HepG2 (cell line): Measurements from ENCODE around the gene SCAF8. TPM values are rescaled to one million over a fixed set of nuclear protein-coding genes. Genes with fewer than 3 reads are reported as not detected.

Experiments used
- CBX5 ChIP-seq: sonication (generic); formaldehyde crosslinking; IDR thresholded peaks from 2 replicates; pipeline ENCODE4 v1.4.0; 2020; ENCODE audit warnings: missing genetic modification reagents, borderline replicate concordance
- DNMT1 ChIP-seq: sonication (generic); formaldehyde crosslinking; IDR thresholded peaks from 2 replicates; pipeline ENCODE4 v1.5.1; 2020; ENCODE audit warnings: mild to moderate bottlenecking, missing genetic modification reagents
- FIP1L1 ChIP-seq: fragments of 200-400 bp; formaldehyde crosslinking; IDR thresholded peaks from 2 replicates; pipeline ENCODE4 v1.6.1; 2018; ENCODE audit warnings: low read depth, mild to moderate bottlenecking, low read length, moderate library complexity, borderline replicate concordance; ENCODE audit not compliant: insufficient read depth
- IKZF4 ChIP-seq: sonication (generic); formaldehyde crosslinking; IDR thresholded peaks from 2 replicates; pipeline ENCODE4 v1.5.1; 2020; ENCODE audit warnings: borderline replicate concordance, mild to moderate bottlenecking, low read depth, missing genetic modification reagents; ENCODE audit errors: not compliant biosample characterization
- KLF13 ChIP-seq: sonication (generic); formaldehyde crosslinking; IDR thresholded peaks from 2 replicates; pipeline ENCODE4 v1.4.0; 2020; ENCODE audit warnings: mild to moderate bottlenecking, missing genetic modification reagents
- PHB2 ChIP-seq: fragments of 450-650 bp; IDR thresholded peaks from 2 replicates; pipeline ENCODE4 v1.6.1; 2018; ENCODE audit not compliant: partially characterized antibody
- POLR2A ChIP-seq, 2 experiments: IDR thresholded peaks; 2 replicates each; pipeline ENCODE4 v1.6.1; 2011; ENCODE audit warnings: low read depth in 2 of 2, low read length in 2 of 2, mild to moderate bottlenecking in 1 of 2, moderate library complexity in 1 of 2; ENCODE audit not compliant: insufficient read depth in 1 of 2
- SPEN ChIP-seq: sonication (generic); formaldehyde crosslinking; IDR thresholded peaks from 2 replicates; pipeline ENCODE4 v1.5.1; 2020; ENCODE audit warnings: low read depth, mild to moderate bottlenecking, missing genetic modification reagents
- TCF12 ChIP-seq, 2 experiments: fragments of 450-650 bp in 1 of 2; sonication (generic) in 1 of 2; formaldehyde crosslinking in 1 of 2; IDR thresholded peaks; 2 replicates each; pipeline versions ENCODE4 v1.6.1 to v1.8.0; 2017 to 2022; ENCODE audit warnings: antibody characterized with exemption in 1 of 2, mild to moderate bottlenecking in 1 of 2, missing genetic modification reagents in 1 of 2, moderate library complexity in 1 of 2
- ZFAT ChIP-seq: sonication (generic); formaldehyde crosslinking; conservative IDR thresholded peaks from 2 replicates; pipeline ENCODE4 v1.8.1; 2023; ENCODE audit warnings: missing genetic modification reagents, inconsistent platforms
- ZFP90 ChIP-seq: sonication (generic); formaldehyde crosslinking; IDR thresholded peaks from 2 replicates; pipeline ENCODE4 v1.8.0; 2022; ENCODE audit warnings: missing genetic modification reagents, mild to moderate bottlenecking, inconsistent platforms, borderline replicate concordance
- ZNF335 ChIP-seq: sonication (generic); formaldehyde crosslinking; IDR thresholded peaks from 2 replicates; pipeline ENCODE4 v1.4.0; 2020; ENCODE audit warnings: missing genetic modification reagents
- ZNF367 ChIP-seq: sonication (generic); formaldehyde crosslinking; IDR thresholded peaks from 2 replicates; pipeline ENCODE4 v1.4.0; 2020; ENCODE audit warnings: missing genetic modification reagents, borderline replicate concordance
- ZNF589 ChIP-seq: sonication (generic); formaldehyde crosslinking; conservative IDR thresholded peaks from 2 replicates; pipeline ENCODE4 v1.8.0; 2022; ENCODE audit warnings: mild to moderate bottlenecking, moderate library complexity, missing genetic modification reagents
- polyA plus RNA-seq, 8 experiments: library from polyadenylated mRNA; depleted of rRNA in 3 of 8; stranded (reverse) in 7 of 8; unstranded in 1 of 8; fragments of >200 nt; fragmentation: Illumina TruSeq in 4 of 8; extraction: Trizol in 4 of 8; gene quantifications; 2 replicates each; pipeline versions ENCODE4 v1.2.1 to v1.2.3, GENCODE V29; 2011 to 2016; ENCODE audit warnings: low read depth in 4 of 8, missing spikeins in 1 of 8, mixed read lengths in 1 of 8; ENCODE audit not compliant: insufficient read depth in 1 of 8
- total RNA-seq, 5 experiments: library from RNA; depleted of rRNA; stranded (reverse); fragments of >200 nt; fragmentation: Illumina TruSeq; extraction: Trizol; gene quantifications; 2 replicates each; pipeline ENCODE4 v1.2.3, GENCODE V29; 2016; ENCODE audit warnings: low read depth in 1 of 5
- TF ChIP-seq, protein P1 (sequence below): sonication (generic); formaldehyde crosslinking; conservative IDR thresholded peaks from 2 replicates; pipeline ENCODE4 v1.4.0; 2020; ENCODE audit warnings: missing genetic modification reagents
- TF ChIP-seq, protein P2 (sequence below), 2 experiments: sonication (generic) in 1 of 2; formaldehyde crosslinking in 1 of 2; IDR thresholded peaks; 2 replicates each; pipeline versions ENCODE4 v1.5.1 to v1.6.1; 2011 to 2020; ENCODE audit warnings: borderline replicate concordance in 1 of 2, low read depth in 1 of 2, low read length in 1 of 2, mild to moderate bottlenecking in 1 of 2, missing genetic modification reagents in 1 of 2, moderate library complexity in 1 of 2
- TF ChIP-seq, protein P3 (sequence below): sonication (generic); formaldehyde crosslinking; IDR thresholded peaks from 2 replicates; pipeline ENCODE4 v1.4.0; 2020; ENCODE audit warnings: missing genetic modification reagents
- TF ChIP-seq, protein P4 (sequence below): sonication (generic); formaldehyde crosslinking; IDR thresholded peaks from 2 replicates; pipeline ENCODE4 v1.4.0; 2020; ENCODE audit warnings: missing genetic modification reagents; ENCODE audit errors: not compliant biosample characterization
- TF ChIP-seq, protein P5 (sequence below), 2 experiments: fragments of 450-650 bp in 1 of 2; sonication (generic) in 1 of 2; formaldehyde crosslinking; IDR thresholded peaks; 2 replicates each; pipeline versions ENCODE4 v1.5.0 to v1.8.0; 2020 to 2022; ENCODE audit warnings: mild to moderate bottlenecking in 1 of 2, missing genetic modification reagents in 1 of 2
- TF ChIP-seq, protein P6 (sequence below): sonication (generic); formaldehyde crosslinking; IDR thresholded peaks from 2 replicates; pipeline ENCODE4 v1.5.0; 2020; ENCODE audit warnings: missing genetic modification reagents, mild to moderate bottlenecking, borderline replicate concordance

The SCAF8 gene
- total and polyA plus RNA-seq, 2 of the 13 experiments (the other 11 are each of a cell fraction or from before 2014, with no cell fraction given), result 15.3 to 40.8 TPM

DNA sequence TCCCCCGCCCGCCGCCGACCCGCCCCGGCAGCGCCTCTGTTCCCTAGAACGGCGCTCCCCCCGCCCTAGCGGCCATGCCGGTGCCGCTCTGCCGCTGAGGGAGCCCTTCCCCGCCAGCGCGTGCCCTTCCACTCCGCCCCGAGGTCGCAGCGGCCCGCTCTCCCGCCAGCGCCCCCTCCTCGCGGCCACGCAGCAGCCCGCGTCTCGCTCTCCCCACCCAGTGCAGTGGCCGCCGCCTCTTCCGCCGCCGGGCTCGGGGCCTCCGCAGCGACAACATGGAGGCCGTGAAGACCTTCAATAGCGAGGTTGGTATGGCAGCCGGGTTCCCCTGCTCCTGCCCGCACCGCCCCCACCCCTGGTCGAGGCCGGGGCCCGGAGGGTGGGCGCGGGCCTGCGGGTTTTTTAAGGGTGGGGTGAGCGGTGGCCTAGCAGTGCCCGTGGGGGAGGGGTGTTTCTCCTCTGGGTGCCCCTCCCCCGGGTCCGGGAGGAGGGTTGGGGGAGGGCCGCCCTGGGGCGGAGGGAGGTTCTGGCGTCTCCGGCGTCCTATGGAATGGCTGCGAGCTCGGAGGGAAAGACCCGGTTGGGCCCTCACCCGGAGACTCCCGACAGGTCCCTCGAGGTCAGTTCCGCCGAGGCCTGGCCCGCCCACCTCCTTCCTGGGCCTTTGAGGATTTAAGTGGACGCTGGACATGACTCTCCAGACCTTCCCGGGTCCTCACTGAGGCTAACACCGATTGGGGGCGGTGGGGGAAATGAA lies 588 bp downstream of the SCAF8 start (continued):
- TF ChIP-seq, protein P1, sequence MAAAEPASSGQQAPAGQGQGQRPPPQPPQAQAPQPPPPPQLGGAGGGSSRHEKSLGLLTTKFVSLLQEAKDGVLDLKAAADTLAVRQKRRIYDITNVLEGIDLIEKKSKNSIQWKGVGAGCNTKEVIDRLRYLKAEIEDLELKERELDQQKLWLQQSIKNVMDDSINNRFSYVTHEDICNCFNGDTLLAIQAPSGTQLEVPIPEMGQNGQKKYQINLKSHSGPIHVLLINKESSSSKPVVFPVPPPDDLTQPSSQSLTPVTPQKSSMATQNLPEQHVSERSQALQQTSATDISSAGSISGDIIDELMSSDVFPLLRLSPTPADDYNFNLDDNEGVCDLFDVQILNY (CRISPR knock-in tag), result no peak
- TF ChIP-seq ZFAT (CRISPR knock-in tag) (no peak), ZNF335 (CRISPR knock-in tag) (no peak; the same call in 1 of the 2 replicates), SPEN (CRISPR knock-in tag) (no peak; the same call in 1 of the 2 replicates), ZNF367 (CRISPR knock-in tag) (no peak; the same call in 1 of the 2 replicates), ZFP90 (CRISPR knock-in tag) (no peak; the same call in 1 of the 2 replicates), KLF13 (CRISPR knock-in tag) (0 out of 2 replicates have a peak, but pooled peaks have one; percentile 22), PHB2 (no peak), ZNF589 (CRISPR knock-in tag) (no peak), DNMT1 (CRISPR knock-in tag) (no peak; the same call in 1 of the 2 replicates), FIP1L1 (no peak), IKZF4 (CRISPR knock-in tag) (no peak), CBX5 (CRISPR knock-in tag) (no peak; the same call in 1 of the 2 replicates), TCF12 (IDR thresholded peaks at IDR 0.05) (no peak), TCF12 (CRISPR knock-in tag; IDR thresholded peaks at IDR 0.05) (no peak; the same call in 1 of the 2 replicates), POLR2A (IDR thresholded peaks at IDR 0.05; ENCODE audit: insufficient read depth in 1 of 2, low read depth in 2 of 2, low read length in 2 of 2) (peak; percentile 94 to 99)
- TF ChIP-seq, protein P2, sequence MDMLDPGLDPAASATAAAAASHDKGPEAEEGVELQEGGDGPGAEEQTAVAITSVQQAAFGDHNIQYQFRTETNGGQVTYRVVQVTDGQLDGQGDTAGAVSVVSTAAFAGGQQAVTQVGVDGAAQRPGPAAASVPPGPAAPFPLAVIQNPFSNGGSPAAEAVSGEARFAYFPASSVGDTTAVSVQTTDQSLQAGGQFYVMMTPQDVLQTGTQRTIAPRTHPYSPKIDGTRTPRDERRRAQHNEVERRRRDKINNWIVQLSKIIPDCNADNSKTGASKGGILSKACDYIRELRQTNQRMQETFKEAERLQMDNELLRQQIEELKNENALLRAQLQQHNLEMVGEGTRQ (IDR thresholded peaks at IDR 0.05; ENCODE audit: low read depth, low read length), result no peak
- TF ChIP-seq, protein P2 (CRISPR knock-in tag; IDR thresholded peaks at IDR 0.05; ENCODE audit: borderline replicate concordance), result no peak
- TF ChIP-seq, protein P3, sequence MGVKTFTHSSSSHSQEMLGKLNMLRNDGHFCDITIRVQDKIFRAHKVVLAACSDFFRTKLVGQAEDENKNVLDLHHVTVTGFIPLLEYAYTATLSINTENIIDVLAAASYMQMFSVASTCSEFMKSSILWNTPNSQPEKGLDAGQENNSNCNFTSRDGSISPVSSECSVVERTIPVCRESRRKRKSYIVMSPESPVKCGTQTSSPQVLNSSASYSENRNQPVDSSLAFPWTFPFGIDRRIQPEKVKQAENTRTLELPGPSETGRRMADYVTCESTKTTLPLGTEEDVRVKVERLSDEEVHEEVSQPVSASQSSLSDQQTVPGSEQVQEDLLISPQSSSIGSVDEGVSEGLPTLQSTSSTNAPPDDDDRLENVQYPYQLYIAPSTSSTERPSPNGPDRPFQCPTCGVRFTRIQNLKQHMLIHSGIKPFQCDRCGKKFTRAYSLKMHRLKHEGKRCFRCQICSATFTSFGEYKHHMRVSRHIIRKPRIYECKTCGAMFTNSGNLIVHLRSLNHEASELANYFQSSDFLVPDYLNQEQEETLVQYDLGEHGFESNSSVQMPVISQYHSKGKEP (CRISPR knock-in tag), result no peak; the same call in none of the 2 replicates
- TF ChIP-seq, protein P4, sequence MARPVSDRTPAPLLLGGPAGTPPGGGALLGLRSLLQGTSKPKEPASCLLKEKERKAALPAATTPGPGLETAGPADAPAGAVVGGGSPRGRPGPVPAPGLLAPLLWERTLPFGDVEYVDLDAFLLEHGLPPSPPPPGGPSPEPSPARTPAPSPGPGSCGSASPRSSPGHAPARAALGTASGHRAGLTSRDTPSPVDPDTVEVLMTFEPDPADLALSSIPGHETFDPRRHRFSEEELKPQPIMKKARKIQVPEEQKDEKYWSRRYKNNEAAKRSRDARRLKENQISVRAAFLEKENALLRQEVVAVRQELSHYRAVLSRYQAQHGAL (CRISPR knock-in tag), result no peak
- TF ChIP-seq, protein P5, sequence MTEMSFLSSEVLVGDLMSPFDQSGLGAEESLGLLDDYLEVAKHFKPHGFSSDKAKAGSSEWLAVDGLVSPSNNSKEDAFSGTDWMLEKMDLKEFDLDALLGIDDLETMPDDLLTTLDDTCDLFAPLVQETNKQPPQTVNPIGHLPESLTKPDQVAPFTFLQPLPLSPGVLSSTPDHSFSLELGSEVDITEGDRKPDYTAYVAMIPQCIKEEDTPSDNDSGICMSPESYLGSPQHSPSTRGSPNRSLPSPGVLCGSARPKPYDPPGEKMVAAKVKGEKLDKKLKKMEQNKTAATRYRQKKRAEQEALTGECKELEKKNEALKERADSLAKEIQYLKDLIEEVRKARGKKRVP (CRISPR knock-in tag; IDR thresholded peaks at IDR 0.05), result no peak
- TF ChIP-seq, protein P6, sequence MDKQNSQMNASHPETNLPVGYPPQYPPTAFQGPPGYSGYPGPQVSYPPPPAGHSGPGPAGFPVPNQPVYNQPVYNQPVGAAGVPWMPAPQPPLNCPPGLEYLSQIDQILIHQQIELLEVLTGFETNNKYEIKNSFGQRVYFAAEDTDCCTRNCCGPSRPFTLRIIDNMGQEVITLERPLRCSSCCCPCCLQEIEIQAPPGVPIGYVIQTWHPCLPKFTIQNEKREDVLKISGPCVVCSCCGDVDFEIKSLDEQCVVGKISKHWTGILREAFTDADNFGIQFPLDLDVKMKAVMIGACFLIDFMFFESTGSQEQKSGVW (CRISPR knock-in tag), result no peak
